ENCODE results near the gene DHRSX. TPM values are rescaled to one million over a fixed set of nuclear protein-coding genes. Genes with fewer than 3 reads are reported as not detected.

DHRSX gene
- total RNA-seq, 4 donors from 2014 or later, result 19.6 to 22.4 (median 21.0) TPM

DNA sequence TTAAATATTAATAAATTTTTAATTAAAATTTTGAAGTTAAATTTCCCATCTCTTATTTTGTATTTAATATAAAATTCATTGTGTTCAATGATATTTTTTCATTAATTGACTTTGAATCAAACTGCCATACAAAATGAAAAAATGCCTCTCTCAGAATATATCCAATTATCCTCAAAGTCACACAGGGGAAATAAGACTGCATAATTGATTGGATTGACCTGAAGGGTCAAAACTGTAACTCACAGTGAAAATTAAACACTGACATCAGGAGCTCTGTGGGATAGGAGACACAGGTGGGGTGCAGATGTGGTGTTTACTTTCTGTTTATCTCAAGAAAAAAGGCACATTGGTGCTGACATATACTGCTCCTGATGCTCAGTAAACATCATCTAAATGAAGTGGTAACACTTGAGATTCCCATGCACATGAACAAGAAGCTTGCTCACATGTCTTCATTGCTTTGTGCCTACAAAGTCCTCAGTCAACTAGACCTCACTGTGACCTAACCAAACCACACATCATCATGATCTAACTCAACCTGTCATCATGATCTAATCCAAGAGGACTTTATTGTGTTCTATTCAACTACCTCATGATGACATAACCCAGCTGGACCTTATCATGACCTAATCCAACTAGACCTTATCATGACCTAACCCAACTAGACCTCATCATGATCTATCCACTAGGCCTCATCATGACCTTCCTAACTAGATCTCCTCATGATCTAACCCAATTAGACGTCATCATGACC lies 83.7 kb downstream of the DHRSX start:
- DNase-seq (ENCODE audit: extremely low spot score), result no peak
- Histone ChIP-seq H3K27me3 (no peaks in the 10 kb centered on the region), H3K4me1 (no peaks in the 10 kb centered on the region), H3K4me3 (no peak overlapping the region), H3K36me3 (peaks cover 0 to 21% (median 13%) of the 10 kb centered on the region in 4 donors), H3K27ac (replicated peaks in 1 of 4) (no peak overlapping the region), H3K9me3 (no peaks in the 10 kb centered on the region)
- intact Hi-C loops (cut with DNase I), result no loop called here
- TF ChIP-seq POLR2AphosphoS5 (IDR thresholded peaks at IDR 0.05), result no peak
- no peak for TF ChIP-seq EP300 (IDR thresholded peaks at IDR 0.05)
- TF ChIP-seq, protein P1, sequence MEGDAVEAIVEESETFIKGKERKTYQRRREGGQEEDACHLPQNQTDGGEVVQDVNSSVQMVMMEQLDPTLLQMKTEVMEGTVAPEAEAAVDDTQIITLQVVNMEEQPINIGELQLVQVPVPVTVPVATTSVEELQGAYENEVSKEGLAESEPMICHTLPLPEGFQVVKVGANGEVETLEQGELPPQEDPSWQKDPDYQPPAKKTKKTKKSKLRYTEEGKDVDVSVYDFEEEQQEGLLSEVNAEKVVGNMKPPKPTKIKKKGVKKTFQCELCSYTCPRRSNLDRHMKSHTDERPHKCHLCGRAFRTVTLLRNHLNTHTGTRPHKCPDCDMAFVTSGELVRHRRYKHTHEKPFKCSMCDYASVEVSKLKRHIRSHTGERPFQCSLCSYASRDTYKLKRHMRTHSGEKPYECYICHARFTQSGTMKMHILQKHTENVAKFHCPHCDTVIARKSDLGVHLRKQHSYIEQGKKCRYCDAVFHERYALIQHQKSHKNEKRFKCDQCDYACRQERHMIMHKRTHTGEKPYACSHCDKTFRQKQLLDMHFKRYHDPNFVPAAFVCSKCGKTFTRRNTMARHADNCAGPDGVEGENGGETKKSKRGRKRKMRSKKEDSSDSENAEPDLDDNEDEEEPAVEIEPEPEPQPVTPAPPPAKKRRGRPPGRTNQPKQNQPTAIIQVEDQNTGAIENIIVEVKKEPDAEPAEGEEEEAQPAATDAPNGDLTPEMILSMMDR (IDR thresholded peaks at IDR 0.05), result no peak
- no peak for TF ChIP-seq POLR2A (IDR thresholded peaks at IDR 0.05; ENCODE audit: low read depth)
- WGBS, result 88% methylated on average over 1 of the region's 1 CpG

DNA sequence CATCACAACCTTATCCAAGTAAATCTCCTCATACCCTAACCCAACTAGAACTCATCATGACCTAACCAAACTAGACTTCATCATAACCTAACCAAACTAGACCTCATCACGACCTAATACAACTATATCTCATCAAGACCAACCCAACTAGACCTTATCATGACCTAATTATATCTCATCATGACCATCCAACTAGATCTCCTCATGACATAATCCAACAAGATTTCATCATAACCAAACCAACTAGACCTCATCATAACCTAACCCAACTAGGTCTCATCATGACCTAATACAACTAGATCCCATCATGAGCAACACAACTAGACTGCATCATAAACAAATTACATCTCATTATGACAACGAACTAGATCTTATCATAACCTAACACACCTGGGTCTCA lies 86.4 kb downstream of the DHRSX start:
- 95% methylated on average over 2 of the region's 2 CpGs for WGBS
- Histone ChIP-seq H3K9me3 (no peaks in the 10 kb centered on the region), H3K27ac (replicated peaks in 1 of 4) (no peak overlapping the region), H3K4me3 (no peak overlapping the region), H3K4me1 (no peaks in the 10 kb centered on the region), H3K27me3 (no peaks in the 10 kb centered on the region), H3K36me3 (no peaks in the 10 kb centered on the region)
- TF ChIP-seq POLR2A (IDR thresholded peaks at IDR 0.05; ENCODE audit: low read depth), result no peak
- TF ChIP-seq EP300 (IDR thresholded peaks at IDR 0.05), result no peak
- TF ChIP-seq, protein P1 (IDR thresholded peaks at IDR 0.05), result no peak
- TF ChIP-seq POLR2AphosphoS5 (IDR thresholded peaks at IDR 0.05), result no peak
- no peak for DNase-seq (ENCODE audit: extremely low spot score)
- intact Hi-C loops (cut with DNase I), result no loop called here

DNA sequence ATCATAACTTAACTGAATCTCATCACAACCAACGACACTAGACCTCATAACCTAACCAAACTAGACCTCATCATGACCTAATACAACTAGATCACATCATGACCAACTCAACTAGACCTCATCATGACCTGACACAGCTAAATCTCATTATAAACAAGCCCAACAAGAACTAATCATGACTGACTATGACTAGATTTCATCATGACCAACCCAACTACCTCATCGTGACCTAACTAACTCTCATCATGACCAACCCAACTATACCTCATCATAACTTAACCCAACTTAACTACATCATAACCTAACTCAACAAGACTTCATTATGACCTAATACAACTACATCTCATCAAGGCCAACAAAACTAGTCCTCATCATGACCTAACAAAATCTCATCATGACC lies 86.8 kb downstream of the DHRSX start:
- Histone ChIP-seq H3K4me1 (no peaks in the 10 kb centered on the region), H3K9me3 (no peaks in the 10 kb centered on the region), H3K27ac (replicated peaks in 1 of 4) (no peak overlapping the region), H3K27me3 (no peaks in the 10 kb centered on the region), H3K4me3 (no peak overlapping the region), H3K36me3 (no peaks in the 10 kb centered on the region)
- 86% methylated on average over 2 of the region's 2 CpGs for WGBS
- TF ChIP-seq, protein P1 (IDR thresholded peaks at IDR 0.05), result no peak
- TF ChIP-seq EP300 (IDR thresholded peaks at IDR 0.05) (no peak), POLR2AphosphoS5 (IDR thresholded peaks at IDR 0.05) (no peak), POLR2A (IDR thresholded peaks at IDR 0.05; ENCODE audit: low read depth) (no peak)
- intact Hi-C loops (cut with DNase I), result no loop called here
- no peak for DNase-seq (ENCODE audit: extremely low spot score)

DNA sequence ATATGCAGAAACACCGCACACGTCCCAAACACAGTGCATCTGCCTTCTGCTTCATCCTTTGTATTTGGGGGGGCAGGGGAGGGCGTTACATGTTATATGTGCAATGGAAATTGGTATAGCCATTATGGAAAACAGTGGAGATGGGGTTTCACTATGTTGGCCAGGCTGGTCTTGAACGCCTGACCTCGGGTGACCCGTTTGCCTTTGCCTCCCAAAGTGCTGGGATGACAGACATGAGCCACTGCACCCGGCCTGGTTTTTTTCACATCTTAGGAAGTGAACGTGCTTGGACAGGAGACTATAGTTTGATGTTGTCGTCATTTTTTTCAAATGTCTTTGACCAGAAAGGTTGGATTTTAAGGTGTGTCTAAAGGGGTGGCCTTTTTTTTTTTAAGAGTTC lies 88.6 kb downstream of the DHRSX start:
- H3K27ac ChIP-seq (replicated peaks in 1 of 4), result no peak overlapping the region
- H3K27me3 ChIP-seq, result no peaks in the 10 kb centered on the region
- no peak for DNase-seq (ENCODE audit: extremely low spot score)
- WGBS, result 97% methylated on average over 9 of the region's 9 CpGs
- H3K4me1 ChIP-seq, result no peaks in the 10 kb centered on the region
- no peak for TF ChIP-seq EP300 (IDR thresholded peaks at IDR 0.05)
- TF ChIP-seq, protein P1 (IDR thresholded peaks at IDR 0.05), result no peak
- no peak for TF ChIP-seq POLR2AphosphoS5 (IDR thresholded peaks at IDR 0.05)
- TF ChIP-seq POLR2A (IDR thresholded peaks at IDR 0.05; ENCODE audit: low read depth), result no peak
- peaks cover under 1 to 16% (median 13%) of the 10 kb centered on the region in 4 donors for H3K36me3 ChIP-seq
- peaks cover 0 to 3% (median 0%) of the 10 kb centered on the region in 4 donors for H3K9me3 ChIP-seq
- no peak overlapping the region for H3K4me3 ChIP-seq
- intact Hi-C loops (cut with DNase I), result no loop called here

Measured in esophagus muscularis mucosa (tissue), 4 donors.